Lung microvascular endothelial cell (primary cell): ENCODE measurements around the gene TAL1. TPM values are rescaled to one million over a fixed set of nuclear protein-coding genes. Genes with fewer than 3 reads are reported as not detected.

Source experiments
- DNase-seq, 2 donors: peaks; one replicate each; pipeline versions ENCODE4 v3.0.0 to v3.0.0-alpha.2; 2010; ENCODE audit warnings: low read depth in 2 of 2
- total RNA-seq: library from RNA; depleted of rRNA; stranded (reverse); fragments of >200 nt; gene quantifications from 2 replicates; pipeline ENCODE4 v1.2.1, GENCODE V29; 2014

Gene TAL1
- total RNA-seq, 1 donor from 2014 or later, result 58.1 TPM

DNA sequence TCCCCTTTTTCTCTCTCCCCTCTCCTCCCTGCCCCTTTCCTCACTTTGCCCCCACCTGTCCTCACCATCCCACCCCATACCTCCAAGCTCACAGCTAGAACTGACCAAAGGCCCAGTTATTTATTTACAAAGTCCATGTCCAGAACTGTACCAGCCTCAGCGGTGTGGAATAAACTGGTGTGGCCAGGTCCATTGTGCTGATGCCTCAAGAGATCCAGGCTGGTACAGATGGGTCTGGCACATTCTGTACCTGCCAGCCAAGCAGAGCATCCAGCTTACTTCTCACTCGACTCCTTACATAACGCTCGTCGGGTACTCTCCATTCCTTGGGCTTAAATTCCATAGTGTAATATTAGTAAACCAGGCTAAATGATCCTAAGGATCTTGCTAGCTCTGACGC lies 54.0 kb downstream of the TAL1 start:
- DNase-seq, result no peak

DNA sequence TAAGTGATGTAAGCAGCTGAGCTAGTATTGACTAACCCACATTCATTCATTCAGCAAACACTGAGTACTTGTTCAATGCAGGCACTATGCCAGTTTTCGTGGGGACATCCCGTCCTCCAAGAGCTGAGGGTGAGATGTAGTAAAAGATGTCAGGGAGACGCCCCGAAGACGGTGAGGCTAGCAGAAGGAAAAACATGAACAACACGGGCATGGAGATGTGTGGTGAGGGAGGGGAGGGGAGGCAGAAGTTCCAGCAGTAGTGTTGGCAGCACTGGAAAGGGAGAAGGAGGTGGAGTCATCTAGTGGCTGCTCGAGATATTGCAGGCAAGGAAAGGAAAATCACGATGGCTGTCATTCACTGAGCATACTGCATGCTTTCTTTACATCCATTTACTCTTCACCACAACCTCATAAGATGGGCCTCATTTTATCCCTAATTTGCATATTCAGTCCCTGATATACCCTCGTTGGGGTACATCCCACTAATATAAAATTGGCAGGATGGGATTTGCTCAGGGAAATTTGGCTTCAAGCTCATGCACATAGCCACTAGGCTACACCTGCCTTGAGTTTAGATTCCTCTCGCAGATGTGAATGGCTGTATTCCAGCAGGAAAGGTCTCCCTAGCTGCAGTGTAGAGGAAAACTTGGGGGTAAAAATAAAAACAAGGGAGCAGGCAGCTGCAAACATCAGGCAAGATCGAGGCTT lies 56.6 kb downstream of the TAL1 start:
- peak; percentile 63 to 76 for DNase-seq

DNA sequence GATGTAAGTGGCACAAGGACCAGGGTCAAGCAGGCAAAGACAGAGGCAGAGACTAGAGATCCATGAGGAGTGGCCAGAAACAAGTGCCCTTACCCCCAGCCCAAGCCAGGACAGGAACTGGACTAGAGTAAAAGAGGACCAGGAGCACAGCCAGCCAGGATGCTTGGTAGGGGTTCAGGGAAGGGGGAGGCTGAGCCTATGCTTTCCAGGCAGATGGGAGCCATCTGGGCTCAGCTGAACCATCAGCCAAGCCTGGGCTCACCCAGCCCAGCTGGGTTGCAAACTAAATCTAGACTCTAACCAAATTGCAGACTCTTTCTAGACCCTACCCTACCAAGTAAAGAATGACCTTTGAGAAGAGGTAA lies 57.4 kb downstream of the TAL1 start:
- DNase-seq, result no peak

DNA sequence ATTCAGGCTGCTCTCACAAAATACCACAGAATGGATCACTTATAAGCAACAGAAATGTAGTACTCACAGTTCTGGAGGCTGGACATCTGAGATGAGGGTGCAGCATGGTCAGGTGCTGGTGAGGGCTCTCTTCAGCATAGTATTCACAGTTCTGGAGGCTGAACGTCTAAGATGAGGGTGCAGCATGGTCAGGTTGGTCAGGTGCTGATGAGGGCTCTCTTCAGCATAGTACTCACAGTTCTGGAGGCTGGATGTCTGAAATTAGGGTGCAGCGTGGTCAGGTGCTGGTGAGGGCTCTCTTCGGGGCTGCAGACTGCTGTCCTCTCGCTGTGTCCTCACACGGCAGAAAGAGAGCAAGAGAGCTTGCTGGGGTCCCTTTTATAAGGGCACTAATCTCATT lies 59.2 kb downstream of the TAL1 start:
- no peak for DNase-seq

Other genes starting within 250 kb of the TAL1 start
- 0.87 and 5.0 TPM in 2 replicates for gene CYP4X1, start 208.6 kb downstream of the TAL1 start, total RNA-seq
- 0.20 TPM in 1 of 2 replicates, not detected in the other for gene CYP4Z1, start 165.0 kb downstream of the TAL1 start, total RNA-seq
- not detected in 2 replicates for gene CYP4A22, start 94.8 kb downstream of the TAL1 start, total RNA-seq
- gene PDZK1IP1, start 42.2 kb downstream of the TAL1 start, total RNA-seq, result not detected in 2 replicates
- gene STIL, start 81.9 kb upstream of the TAL1 start, total RNA-seq, result 2.6 and 5.2 TPM in 2 replicates
- gene CMPK1, start 101.6 kb upstream of the TAL1 start, total RNA-seq, result 71.0 and 80.2 TPM in 2 replicates
- not detected in 2 replicates for gene FOXE3, start 184.1 kb upstream of the TAL1 start, total RNA-seq
- under 0.01 TPM in 2 replicates for gene FOXD2, start 205.8 kb upstream of the TAL1 start, total RNA-seq